Endodermal cell (in vitro differentiated cells): Measurements from ENCODE around the gene IL24. TPM values are rescaled to one million over a fixed set of nuclear protein-coding genes. Genes with fewer than 3 reads are reported as not detected.

Experiments
- DNase-seq: peaks from one replicate; pipeline ENCODE4 v3.0.0-alpha.2; 2017
- H3K27ac ChIP-seq: 2 replicates; pipeline ENCODE4 v1.5.1; 2013; ENCODE audit warnings: mild to moderate bottlenecking, low read depth, low read length, moderate library complexity
- H3K27me3 ChIP-seq: 2 replicates; pipeline ENCODE4 v1.6.1; 2013; ENCODE audit warnings: mild to moderate bottlenecking, low read length, moderate library complexity; ENCODE audit not compliant: insufficient read depth, control insufficient read depth, poor library complexity, severe bottlenecking
- H3K36me3 ChIP-seq: 2 replicates; pipeline ENCODE4 v1.7.0; 2013; ENCODE audit warnings: mild to moderate bottlenecking, low read length, moderate library complexity; ENCODE audit not compliant: control insufficient read depth, insufficient read depth
- H3K4me1 ChIP-seq: one replicate; pipeline ENCODE4 v1.7.0; 2013; ENCODE audit warnings: low read length; ENCODE audit not compliant: control insufficient read depth, insufficient read depth
- H3K4me3 ChIP-seq: 2 replicates; pipeline ENCODE4 v1.5.1; 2013; ENCODE audit warnings: mild to moderate bottlenecking, low read length, moderate library complexity
- H3K9ac ChIP-seq: 2 replicates; pipeline ENCODE4 v1.6.1; 2013; ENCODE audit warnings: mild to moderate bottlenecking, low read length, moderate library complexity; ENCODE audit not compliant: poor library complexity, severe bottlenecking; ENCODE audit errors: extremely low read depth
- H3K9me3 ChIP-seq: 2 replicates; pipeline ENCODE4 v1.6.1; 2013; ENCODE audit warnings: mild to moderate bottlenecking, low read length, moderate library complexity; ENCODE audit not compliant: control insufficient read depth
- H3K27ac Mint-ChIP-seq: 2 replicates; pipeline ENCODE4 v1.8.0; 2020; ENCODE audit warnings: mixed read lengths
- H3K27me3 Mint-ChIP-seq: 2 replicates; pipeline ENCODE4 v1.8.0; 2021; ENCODE audit warnings: mild to moderate bottlenecking, mixed read lengths; ENCODE audit not compliant: insufficient read depth
- H3K36me3 Mint-ChIP-seq: 2 replicates; pipeline ENCODE4 v1.8.0; 2020; ENCODE audit warnings: low read depth, mixed read lengths
- H3K4me1 Mint-ChIP-seq: 2 replicates; pipeline ENCODE4 v1.8.0; 2020; ENCODE audit warnings: mixed read lengths
- H3K4me3 Mint-ChIP-seq: 2 replicates; pipeline ENCODE4 v1.8.0; 2020; ENCODE audit warnings: mild to moderate bottlenecking, moderate library complexity, mixed read lengths
- H3K9me3 Mint-ChIP-seq: 2 replicates; pipeline ENCODE4 v1.8.0; 2020; ENCODE audit warnings: mild to moderate bottlenecking, mixed read lengths
- WGBS, 2 experiments: methylation state at CpG; one replicate each; pipeline versions ENCODE4 v1.1.5 to v1.1.7; 2013; ENCODE audit warnings: missing lambda C conversion rate in 2 of 2, mixed read lengths in 1 of 2; ENCODE audit not compliant: insufficient coverage in 1 of 2, insufficient read length in 1 of 2; 5-methylcytosine and 5-hydroxymethylcytosine counted together
- total RNA-seq, 2 donors: library from RNA; stranded (reverse); fragmentation: NEBNext Ultra II Directional in 1 of 2; extraction: Animal tissue kit (Norgen Biotek cat#: 25700) in 1 of 2; gene quantifications; 2 replicates in 1 of 2; 3 replicates in 1 of 2; pipeline ENCODE4 v1.2.1, GENCODE V29; 2021
- TF ChIP-seq, protein P1 (sequence below): fragments of 200-600 bp; sonication (generic); conservative IDR thresholded peaks from 2 replicates; pipeline ENCODE4 v1.5.0; 2021; ENCODE audit warnings: antibody characterized with exemption, mild to moderate bottlenecking

The IL24 gene
- total RNA-seq, 2 donors from 2014 or later: not detected

- TF ChIP-seq, protein P1, sequence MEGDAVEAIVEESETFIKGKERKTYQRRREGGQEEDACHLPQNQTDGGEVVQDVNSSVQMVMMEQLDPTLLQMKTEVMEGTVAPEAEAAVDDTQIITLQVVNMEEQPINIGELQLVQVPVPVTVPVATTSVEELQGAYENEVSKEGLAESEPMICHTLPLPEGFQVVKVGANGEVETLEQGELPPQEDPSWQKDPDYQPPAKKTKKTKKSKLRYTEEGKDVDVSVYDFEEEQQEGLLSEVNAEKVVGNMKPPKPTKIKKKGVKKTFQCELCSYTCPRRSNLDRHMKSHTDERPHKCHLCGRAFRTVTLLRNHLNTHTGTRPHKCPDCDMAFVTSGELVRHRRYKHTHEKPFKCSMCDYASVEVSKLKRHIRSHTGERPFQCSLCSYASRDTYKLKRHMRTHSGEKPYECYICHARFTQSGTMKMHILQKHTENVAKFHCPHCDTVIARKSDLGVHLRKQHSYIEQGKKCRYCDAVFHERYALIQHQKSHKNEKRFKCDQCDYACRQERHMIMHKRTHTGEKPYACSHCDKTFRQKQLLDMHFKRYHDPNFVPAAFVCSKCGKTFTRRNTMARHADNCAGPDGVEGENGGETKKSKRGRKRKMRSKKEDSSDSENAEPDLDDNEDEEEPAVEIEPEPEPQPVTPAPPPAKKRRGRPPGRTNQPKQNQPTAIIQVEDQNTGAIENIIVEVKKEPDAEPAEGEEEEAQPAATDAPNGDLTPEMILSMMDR: peak; percentile 66
- H3K4me1 ChIP-seq: no peaks in the 10 kb centered on the region
- H3K27ac Mint-ChIP-seq: no peak overlapping the region
- no peak overlapping the region for H3K27ac ChIP-seq
- H3K9ac ChIP-seq: no peak overlapping the region
- H3K4me3 ChIP-seq: no peak overlapping the region
- no peak overlapping the region for H3K4me3 Mint-ChIP-seq
- peaks cover 22% of the 10 kb centered on the region for H3K9me3 ChIP-seq
- no peaks in the 10 kb centered on the region for H3K4me1 Mint-ChIP-seq
- H3K36me3 ChIP-seq: no peaks in the 10 kb centered on the region
- peaks cover 5% of the 10 kb centered on the region for H3K27me3 Mint-ChIP-seq
- WGBS, 2 experiments: 82 to 83% methylated on average over 2 of the region's 3 CpGs
- no peaks in the 10 kb centered on the region for H3K36me3 Mint-ChIP-seq
- peaks cover 22% of the 10 kb centered on the region for H3K9me3 Mint-ChIP-seq
- DNase-seq: no peak
- H3K27me3 ChIP-seq: no peaks in the 10 kb centered on the region
These were observed 14.7 kb upstream of the IL24 start for GRCh38 chr1:206882555-206882954.

DNA sequence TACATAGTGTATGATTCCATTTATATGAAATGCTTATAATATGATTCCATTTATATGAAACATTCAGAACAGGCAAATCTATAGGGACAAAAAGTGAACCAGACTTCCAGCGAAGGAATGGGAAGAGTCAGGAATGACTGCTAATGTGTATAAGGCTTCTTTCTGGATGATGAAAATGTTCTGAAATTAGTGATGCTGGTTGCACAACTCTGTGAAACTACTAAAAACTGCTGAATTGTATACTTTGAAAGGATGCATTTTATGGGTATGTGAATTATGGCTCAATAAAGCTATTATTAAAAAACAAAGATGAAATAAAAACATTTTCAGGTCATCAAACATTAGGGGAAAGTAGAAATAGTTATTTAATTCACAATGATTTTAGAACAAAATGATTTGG, 14.1 kb upstream of the IL24 start:
- Mint-ChIP-seq H3K27ac (no peak overlapping the region), H3K4me3 (no peak overlapping the region), H3K36me3 (no peaks in the 10 kb centered on the region), H3K4me1 (no peaks in the 10 kb centered on the region), H3K27me3 (peaks cover 5% of the 10 kb centered on the region), H3K9me3 (peaks cover 16% of the 10 kb centered on the region)
- H3K4me1 ChIP-seq: no peaks in the 10 kb centered on the region
- H3K9ac ChIP-seq: no peak overlapping the region
- TF ChIP-seq, protein P1: no peak
- DNase-seq: no peak
- H3K9me3 ChIP-seq: peaks cover 16% of the 10 kb centered on the region
- no peaks in the 10 kb centered on the region for H3K27me3 ChIP-seq
- no peak overlapping the region for H3K4me3 ChIP-seq
- H3K27ac ChIP-seq: no peak overlapping the region
- 86 to 94% methylated on average over 1 of the region's 1 CpG for WGBS, 2 experiments
- no peaks in the 10 kb centered on the region for H3K36me3 ChIP-seq

- Histone ChIP-seq H3K9me3 (peaks cover 10% of the 10 kb centered on the region), H3K27ac (no peak overlapping the region), H3K4me1 (no peaks in the 10 kb centered on the region), H3K4me3 (no peak overlapping the region), H3K27me3 (no peaks in the 10 kb centered on the region), H3K36me3 (no peaks in the 10 kb centered on the region), H3K9ac (no peak overlapping the region)
- no peak overlapping the region for H3K27ac Mint-ChIP-seq
- no peaks in the 10 kb centered on the region for H3K4me1 Mint-ChIP-seq
- H3K27me3 Mint-ChIP-seq: peaks cover 5% of the 10 kb centered on the region
- peaks cover 11% of the 10 kb centered on the region for H3K9me3 Mint-ChIP-seq
- no peak for DNase-seq
- no peaks in the 10 kb centered on the region for H3K36me3 Mint-ChIP-seq
- H3K4me3 Mint-ChIP-seq: no peak overlapping the region
- TF ChIP-seq, protein P1: no peak
- WGBS, 2 experiments: 92 to 100% methylated on average over 1 to 2 of the region's 2 CpGs
These were observed 13.4 kb upstream of the IL24 start for GRCh38 chr1:206883876-206884275.
